ENCODE results near the gene AJAP1. TPM values are rescaled to one million over a fixed set of nuclear protein-coding genes. Genes with fewer than 3 reads are reported as not detected.

Gene AJAP1
- total RNA-seq, 1 donor = under 0.01 TPM

DNA sequence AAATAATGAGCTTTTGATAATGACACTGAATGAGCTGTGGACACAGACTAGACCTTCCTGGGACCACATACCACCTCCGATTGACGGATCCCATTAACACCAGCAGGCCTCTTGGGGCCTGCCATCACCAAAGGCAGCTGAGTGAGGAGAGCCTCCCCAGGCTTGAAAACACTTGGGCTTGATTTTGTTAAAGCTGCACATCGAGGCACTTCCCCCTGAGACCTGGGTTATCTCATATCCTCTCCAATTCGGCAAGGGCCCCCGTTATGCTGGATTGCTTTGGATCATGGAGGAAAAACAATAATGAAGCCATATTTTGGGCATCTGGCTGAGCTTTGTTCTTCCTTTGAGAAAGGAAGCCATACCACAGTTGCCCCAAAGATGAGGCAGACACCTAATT is 143.0 kb downstream of the AJAP1 start:
- no peak for DNase-seq (ENCODE audit: low read depth in 2 of 3, low spot score in 2 of 3)

GRCh38 chr1:4801192-4801924 is 146.9 kb downstream of the AJAP1 start:
- no peak for DNase-seq (ENCODE audit: low read depth in 2 of 3, low spot score in 2 of 3)

DNA sequence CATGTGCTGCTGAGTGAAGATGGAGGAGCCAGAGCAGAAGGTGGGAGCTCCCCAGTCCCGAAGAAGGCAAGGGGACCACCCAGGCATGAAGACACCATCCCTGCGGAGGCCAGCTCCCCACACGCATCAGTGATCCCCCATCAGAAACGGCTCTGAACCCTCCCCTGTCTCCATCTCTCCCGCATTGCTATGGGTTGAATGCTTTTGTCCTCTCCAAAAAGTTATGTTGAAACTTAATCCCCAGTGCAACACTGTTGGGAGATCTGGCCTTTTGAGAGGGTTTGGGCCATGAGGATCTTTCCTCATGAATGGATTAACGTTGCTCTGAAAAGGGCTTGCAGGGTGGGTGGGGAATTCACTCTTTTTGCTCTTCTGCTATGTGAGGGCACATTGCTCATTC is 147.6 kb downstream of the AJAP1 start:
- no peak for DNase-seq (ENCODE audit: low read depth in 2 of 3, low spot score in 2 of 3)

GRCh38 chr1:4803335-4803734 is 148.9 kb downstream of the AJAP1 start:
- no peak for DNase-seq (ENCODE audit: low read depth in 2 of 3, low spot score in 2 of 3)

DNA sequence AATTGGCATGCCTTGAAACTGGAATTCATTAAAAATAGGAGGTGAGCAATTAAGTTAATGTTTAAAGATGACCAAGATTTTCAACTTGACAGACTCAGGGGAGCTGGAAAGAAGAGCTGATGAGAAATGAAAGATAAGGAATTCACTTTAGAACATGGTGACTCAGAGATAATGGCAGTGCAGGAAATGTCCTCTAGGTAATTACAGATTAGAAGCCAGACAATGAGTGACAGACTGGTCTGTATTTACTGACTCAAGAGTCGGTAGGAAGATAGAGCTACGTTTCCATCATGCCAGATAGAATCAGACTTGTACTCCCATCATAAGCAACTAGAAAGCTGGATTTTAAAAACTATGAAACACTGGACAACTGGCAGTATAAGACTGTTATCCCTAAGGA is 151.6 kb downstream of the AJAP1 start:
- DNase-seq (ENCODE audit: low read depth in 2 of 3, low spot score in 2 of 3) = no peak

DNA sequence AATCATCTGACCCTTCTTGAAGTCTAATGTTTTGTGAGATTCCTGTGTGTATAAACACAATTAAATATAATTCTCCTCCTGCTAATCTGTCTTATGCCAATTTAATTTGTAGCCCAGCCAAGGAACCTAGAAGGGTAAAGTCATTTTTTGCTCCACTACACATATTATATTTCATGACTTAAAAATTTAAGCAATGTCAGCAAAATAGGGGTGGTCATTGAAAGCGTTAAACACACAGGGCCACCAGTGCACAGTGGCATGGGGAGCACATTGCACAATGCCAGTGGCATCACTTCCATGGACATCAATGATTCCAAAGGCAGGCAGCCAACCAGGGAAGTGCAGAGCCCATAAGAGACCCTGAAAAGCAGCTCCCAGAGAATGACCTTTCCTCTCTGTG is 166.1 kb downstream of the AJAP1 start:
- no peak for DNase-seq (ENCODE audit: low read depth in 2 of 3, low spot score in 2 of 3)

GRCh38 chr1:4825800-4826450 is 171.5 kb downstream of the AJAP1 start:
- peak in 2 of 3 donors; percentile 5 to 52 for DNase-seq (ENCODE audit: low read depth in 2 of 3, low spot score in 2 of 3)

GRCh38 chr1:4830707-4831106 is 176.3 kb downstream of the AJAP1 start:
- DNase-seq (ENCODE audit: low read depth in 2 of 3, low spot score in 2 of 3) = no peak

GRCh38 chr1:4836574-4836973 is 182.2 kb downstream of the AJAP1 start:
- DNase-seq (ENCODE audit: low read depth in 2 of 3, low spot score in 2 of 3) = no peak

DNA sequence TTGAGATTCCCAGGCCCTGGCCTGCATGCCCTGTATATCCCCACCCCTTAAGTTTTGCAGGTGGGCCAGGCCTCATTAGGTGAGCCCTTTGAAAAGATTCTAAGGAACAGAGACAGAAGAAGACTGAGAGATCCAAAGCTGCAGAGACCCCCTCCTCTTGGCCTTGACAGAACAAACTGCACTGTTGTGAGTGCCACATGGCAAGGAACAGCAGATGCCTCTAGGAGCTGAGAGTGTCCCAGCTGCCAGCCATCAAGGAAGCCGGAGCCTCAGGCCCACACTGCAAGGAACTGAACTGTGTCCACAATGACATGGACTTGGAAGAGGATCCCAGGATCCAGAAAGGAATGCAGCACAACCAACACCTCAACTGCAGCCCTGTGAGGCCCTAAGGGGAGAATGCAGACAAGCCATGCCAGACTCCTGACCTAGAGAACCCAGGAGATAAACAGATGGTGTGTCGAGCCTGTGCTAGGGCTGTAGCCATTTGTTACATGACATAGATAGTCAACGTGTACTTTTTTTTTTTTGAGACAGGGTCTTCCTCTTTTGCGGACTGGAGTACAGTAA is 182.7 kb downstream of the AJAP1 start:
- no peak for DNase-seq (ENCODE audit: low read depth in 2 of 3, low spot score in 2 of 3)

GRCh38 chr1:4837752-4838151 is 183.3 kb downstream of the AJAP1 start:
- peak in 2 of 3 donors; percentile 37 to 74 for DNase-seq (ENCODE audit: low read depth in 2 of 3, low spot score in 2 of 3)

- no peak for DNase-seq (ENCODE audit: low read depth in 2 of 3, low spot score in 2 of 3)
Measured at GRCh38 chr1:4838231-4838630, 183.8 kb downstream of the AJAP1 start.
